ENCODE data around the gene CCL16.

The CCL16 gene

GRCh38 chr17:35934760-35935159 lies 46.5 kb downstream of the CCL16 start:
- no peak for DNase-seq

GRCh38 chr17:35932586-35932985 lies 48.7 kb downstream of the CCL16 start:
- no peak for DNase-seq

- no peak for DNase-seq
Measured at GRCh38 chr17:35931794-35932425, 49.4 kb downstream of the CCL16 start.

GRCh38 chr17:35930211-35931065 lies 50.9 kb downstream of the CCL16 start, which contains the start of gene RDM1:
TSS of gene RDM1 (minus strand) at chr17:35930773. CDS start at chr17:35930727, 46 bp downstream.
- peak; percentile 81 for DNase-seq

- no peak for DNase-seq
Measured at GRCh38 chr17:35927714-35928113, 53.6 kb downstream of the CCL16 start.

Measured in NCI-H1092 treated with DMSO at 0.1 percent for 48 hours (cell line).